Measurements from ENCODE around the gene CARS2. TPM values are rescaled to one million over a fixed set of nuclear protein-coding genes. Genes with fewer than 3 reads are reported as not detected.

CARS2 gene
- total RNA-seq, 1 donor = 161 TPM

GRCh38 chr13:110646442-110647364, 59.2 kb downstream of the CARS2 start:
- peaks cover 16% of the 10 kb centered on the region for H4K20me1 ChIP-seq (ENCODE audit: insufficient read depth, low read length)
- no peaks in the 10 kb centered on the region for H3K27me3 ChIP-seq (ENCODE audit: insufficient read depth, low read length)
- no peak for DNase-seq (ENCODE audit: insufficient read length, low spot score, missing footprints)
- TF ChIP-seq CTCF (IDR thresholded peaks at IDR 0.05; ENCODE audit: extremely low read depth, low read depth, low read length) = no peak
- no peak overlapping the region for H3K4me2 ChIP-seq (ENCODE audit: insufficient read depth, low read length)
- H3K27ac ChIP-seq (ENCODE audit: low read depth, low read length) = no peak overlapping the region
- peaks cover 3% of the 10 kb centered on the region for H3K79me2 ChIP-seq (ENCODE audit: insufficient read depth, low read length)
- H3K4me3 ChIP-seq (ENCODE audit: insufficient read depth, low read length) = no peak overlapping the region
- H2AFZ ChIP-seq (ENCODE audit: low read length) = no peak overlapping the region
- H3K4me1 ChIP-seq (ENCODE audit: insufficient read depth, low read length) = peaks cover 5% of the 10 kb centered on the region
- no peaks in the 10 kb centered on the region for H3K9me3 ChIP-seq (ENCODE audit: low read depth, low read length)
- peaks cover 30% of the 10 kb centered on the region for H3K36me3 ChIP-seq (ENCODE audit: insufficient read depth, low read length)

DNA sequence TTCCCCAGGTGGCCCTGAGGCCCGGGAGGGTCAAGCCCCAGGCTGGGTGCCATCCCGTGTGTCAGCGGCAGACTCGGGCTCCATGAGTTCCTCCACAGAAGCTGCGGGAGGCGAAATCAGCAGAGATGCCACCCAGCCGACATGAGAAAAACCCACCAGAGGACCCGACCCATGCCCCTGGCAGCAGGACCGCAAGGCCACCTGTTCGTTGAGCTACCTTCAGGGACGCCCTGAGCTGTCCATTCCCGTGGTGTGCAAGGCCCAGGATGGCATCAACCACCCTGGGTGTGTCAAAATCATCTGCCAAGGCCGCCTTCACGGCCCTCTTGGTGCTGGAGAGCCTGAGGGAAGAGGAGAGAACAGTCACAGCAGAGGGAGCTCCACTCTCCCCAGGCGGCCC, 60.2 kb downstream of the CARS2 start:
- no peak for TF ChIP-seq CTCF (IDR thresholded peaks at IDR 0.05; ENCODE audit: extremely low read depth, low read depth, low read length)
- H3K4me3 ChIP-seq (ENCODE audit: insufficient read depth, low read length) = no peak overlapping the region
- DNase-seq (ENCODE audit: insufficient read length, low spot score, missing footprints) = no peak
- no peaks in the 10 kb centered on the region for H3K27me3 ChIP-seq (ENCODE audit: insufficient read depth, low read length)
- peaks cover 37% of the 10 kb centered on the region for H3K36me3 ChIP-seq (ENCODE audit: insufficient read depth, low read length)
- no peaks in the 10 kb centered on the region for H3K9me3 ChIP-seq (ENCODE audit: low read depth, low read length)
- H3K79me2 ChIP-seq (ENCODE audit: insufficient read depth, low read length) = peaks cover 3% of the 10 kb centered on the region
- no peak overlapping the region for H3K27ac ChIP-seq (ENCODE audit: low read depth, low read length)
- peaks cover 16% of the 10 kb centered on the region for H4K20me1 ChIP-seq (ENCODE audit: insufficient read depth, low read length)
- H3K4me2 ChIP-seq (ENCODE audit: insufficient read depth, low read length) = no peak overlapping the region
- H3K4me1 ChIP-seq (ENCODE audit: insufficient read depth, low read length) = peaks cover 5% of the 10 kb centered on the region
- H2AFZ ChIP-seq (ENCODE audit: low read length) = no peak overlapping the region

DNA sequence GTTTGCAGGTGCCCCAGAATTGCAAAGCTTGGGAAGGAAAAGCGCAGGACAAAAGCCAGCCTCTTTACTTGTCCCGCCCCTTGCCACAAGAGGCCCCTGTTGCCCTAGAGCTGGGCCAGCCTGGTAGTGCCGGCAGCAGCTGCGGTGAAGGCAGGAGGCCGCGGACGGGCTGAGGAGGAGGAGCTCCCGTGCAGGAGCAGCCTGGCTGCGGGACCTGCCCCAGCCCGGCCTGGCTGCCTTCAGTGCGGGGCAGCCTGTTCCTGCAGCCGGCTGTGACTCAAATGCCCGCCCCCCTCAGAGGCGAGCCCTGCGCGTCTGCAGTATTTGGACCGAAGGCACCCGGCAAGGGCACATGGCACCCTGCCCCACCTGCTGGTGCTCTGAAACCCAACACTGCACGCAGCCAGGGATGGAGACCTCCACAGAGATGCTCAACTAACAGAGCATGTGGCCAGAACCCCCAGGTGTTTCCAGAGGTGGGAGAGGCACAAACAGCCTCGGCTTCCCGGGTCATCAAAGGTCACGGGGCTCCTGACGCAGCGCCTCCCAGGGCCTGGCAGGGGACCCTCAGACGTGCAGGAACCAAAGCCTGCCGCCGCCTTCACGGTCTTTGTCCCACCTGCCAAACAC, 60.9 kb downstream of the CARS2 start:
- peaks cover 3% of the 10 kb centered on the region for H3K79me2 ChIP-seq (ENCODE audit: insufficient read depth, low read length)
- peak; percentile 34 for TF ChIP-seq CTCF (IDR thresholded peaks at IDR 0.05; ENCODE audit: extremely low read depth, low read depth, low read length)
- H3K27me3 ChIP-seq (ENCODE audit: insufficient read depth, low read length) = no peaks in the 10 kb centered on the region
- peaks cover 36% of the 10 kb centered on the region for H3K36me3 ChIP-seq (ENCODE audit: insufficient read depth, low read length)
- peaks cover 19% of the 10 kb centered on the region for H4K20me1 ChIP-seq (ENCODE audit: insufficient read depth, low read length)
- no peak overlapping the region for H2AFZ ChIP-seq (ENCODE audit: low read length)
- no peak overlapping the region for H3K27ac ChIP-seq (ENCODE audit: low read depth, low read length)
- no peak overlapping the region for H3K4me3 ChIP-seq (ENCODE audit: insufficient read depth, low read length)
- no peaks in the 10 kb centered on the region for H3K9me3 ChIP-seq (ENCODE audit: low read depth, low read length)
- H3K4me1 ChIP-seq (ENCODE audit: insufficient read depth, low read length) = peaks cover 5% of the 10 kb centered on the region
- peak; percentile 99 for DNase-seq (ENCODE audit: insufficient read length, low spot score, missing footprints)
- no peak overlapping the region for H3K4me2 ChIP-seq (ENCODE audit: insufficient read depth, low read length)

Data from osteoblast (primary cell).